IPS-20b (cell line): ENCODE data around the gene LIMS2.

Experiments
- H3K27ac ChIP-seq: one replicate; pipeline ENCODE4 v1.5.1; 2013; ENCODE audit warnings: low read length
- H3K27me3 ChIP-seq: 2 replicates; pipeline ENCODE4 v1.6.1; 2013; ENCODE audit warnings: mild to moderate bottlenecking, low read length, inconsistent platforms; ENCODE audit not compliant: insufficient read depth
- H3K36me3 ChIP-seq: 2 replicates; pipeline ENCODE4 v1.6.1; 2013; ENCODE audit warnings: low read depth, mild to moderate bottlenecking, inconsistent platforms, low read length, moderate library complexity; ENCODE audit not compliant: insufficient read depth
- H3K4me1 ChIP-seq: 2 replicates; pipeline ENCODE4 v1.6.1; 2013; ENCODE audit warnings: mild to moderate bottlenecking, control low read depth, inconsistent platforms, low read length, moderate library complexity; ENCODE audit not compliant: insufficient read depth
- H3K4me3 ChIP-seq: 2 replicates; pipeline ENCODE4 v1.5.1; 2013; ENCODE audit warnings: mild to moderate bottlenecking, low read length, inconsistent platforms
- H3K9ac ChIP-seq: 2 replicates; pipeline ENCODE4 v1.6.1; 2013; ENCODE audit warnings: low read depth, mild to moderate bottlenecking, inconsistent platforms, low read length, moderate library complexity
- H3K9me3 ChIP-seq: 2 replicates; pipeline ENCODE4 v1.6.1; 2013; ENCODE audit warnings: mild to moderate bottlenecking, low read depth, low read length, inconsistent platforms; ENCODE audit not compliant: insufficient read depth

The LIMS2 gene

DNA sequence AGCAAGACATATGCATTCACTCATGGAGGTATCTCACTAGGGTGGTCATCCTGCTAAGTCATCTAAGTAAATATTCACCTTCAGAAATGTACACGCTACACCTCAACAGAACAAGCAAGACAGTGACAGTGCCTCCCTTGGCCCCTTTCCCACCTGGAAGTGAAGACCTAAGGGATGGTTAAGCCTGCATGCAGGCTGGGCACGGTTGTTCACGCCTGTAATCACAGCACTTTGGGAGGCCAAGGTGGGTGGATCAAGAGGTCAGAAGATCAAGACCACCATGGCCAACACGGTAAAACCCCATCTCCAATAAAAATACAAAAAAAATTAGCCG is 4.4 kb downstream of the LIMS2 start:
- H3K4me1 ChIP-seq: peaks cover 2% of the 10 kb centered on the region; the same call in 1 of the 2 replicates
- no peak overlapping the region for H3K9ac ChIP-seq
- peaks cover 44% of the 10 kb centered on the region for H3K27me3 ChIP-seq
- no peaks in the 10 kb centered on the region for H3K9me3 ChIP-seq
- H3K4me3 ChIP-seq: no peak overlapping the region
- H3K36me3 ChIP-seq: no peaks in the 10 kb centered on the region
- no peak overlapping the region for H3K27ac ChIP-seq

DNA sequence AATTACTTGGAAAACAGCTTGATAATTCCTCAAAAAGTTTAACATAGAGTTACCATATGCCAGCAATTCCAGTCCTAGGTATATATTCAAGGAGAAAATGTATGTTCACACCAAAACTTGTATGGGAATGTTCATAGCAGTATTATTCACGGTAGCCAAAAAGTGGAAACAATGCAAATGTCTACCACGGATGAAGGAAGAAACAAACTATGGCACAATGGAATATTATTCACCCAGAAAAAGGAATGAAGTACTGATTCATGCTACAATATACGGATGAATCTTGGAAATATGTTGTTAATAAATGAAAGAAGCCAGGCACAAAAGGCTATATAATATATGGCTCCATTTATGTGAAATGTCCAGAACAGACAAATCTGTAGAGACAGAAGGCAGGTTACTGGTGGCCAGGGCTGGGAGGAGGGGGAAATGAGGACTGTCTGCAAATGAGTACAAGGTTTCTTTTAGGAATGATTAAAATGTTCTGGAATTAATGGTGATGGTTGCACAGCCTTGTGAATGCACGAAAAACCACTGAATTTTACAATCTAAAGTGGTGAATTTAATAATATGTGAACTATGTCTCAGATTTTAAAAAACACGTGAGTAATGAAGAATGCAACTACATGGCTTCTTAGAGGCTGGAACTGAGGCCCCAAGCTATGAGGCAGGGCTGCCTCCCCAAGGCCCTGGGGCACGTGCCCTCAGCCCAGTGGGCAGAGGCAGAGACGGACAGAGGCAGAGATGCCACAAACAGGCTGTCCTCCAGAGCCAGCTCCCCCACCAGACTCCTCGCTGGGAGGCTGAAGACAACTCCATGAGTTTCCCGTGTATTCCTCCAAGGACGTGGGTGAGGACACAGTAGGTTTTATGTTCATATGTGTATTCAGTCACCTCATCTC is 5.0 kb downstream of the LIMS2 start:
- Histone ChIP-seq H3K4me1 (no peaks in the 10 kb centered on the region; the same call in 1 of the 2 replicates), H3K9me3 (no peaks in the 10 kb centered on the region), H3K4me3 (no peak overlapping the region), H3K27me3 (peaks cover 44% of the 10 kb centered on the region), H3K36me3 (no peaks in the 10 kb centered on the region), H3K27ac (no peak overlapping the region), H3K9ac (no peak overlapping the region)

DNA sequence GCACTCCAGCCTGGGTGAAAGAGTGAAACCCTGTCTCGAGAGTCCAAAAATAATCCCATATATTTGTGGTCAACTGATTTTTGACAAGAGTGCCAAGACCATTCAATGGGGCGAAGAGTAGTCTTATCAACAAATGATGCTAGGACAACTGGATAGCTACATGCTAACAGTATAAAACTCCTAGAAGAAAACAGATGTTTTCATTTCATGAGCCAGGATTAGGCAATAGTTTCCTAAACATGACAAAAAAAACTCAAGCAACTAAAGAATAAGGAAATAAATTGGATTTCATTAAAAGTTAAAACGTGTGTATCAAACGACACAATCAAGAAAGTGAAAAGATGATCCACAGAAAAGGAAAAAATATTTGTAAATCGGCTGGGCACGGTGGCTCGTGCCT is 6.3 kb downstream of the LIMS2 start:
- Histone ChIP-seq H3K4me3 (no peak overlapping the region), H3K36me3 (no peaks in the 10 kb centered on the region), H3K27me3 (peaks cover 47% of the 10 kb centered on the region), H3K9ac (no peak overlapping the region), H3K4me1 (peaks cover 3% of the 10 kb centered on the region), H3K9me3 (no peaks in the 10 kb centered on the region), H3K27ac (no peak overlapping the region)

DNA sequence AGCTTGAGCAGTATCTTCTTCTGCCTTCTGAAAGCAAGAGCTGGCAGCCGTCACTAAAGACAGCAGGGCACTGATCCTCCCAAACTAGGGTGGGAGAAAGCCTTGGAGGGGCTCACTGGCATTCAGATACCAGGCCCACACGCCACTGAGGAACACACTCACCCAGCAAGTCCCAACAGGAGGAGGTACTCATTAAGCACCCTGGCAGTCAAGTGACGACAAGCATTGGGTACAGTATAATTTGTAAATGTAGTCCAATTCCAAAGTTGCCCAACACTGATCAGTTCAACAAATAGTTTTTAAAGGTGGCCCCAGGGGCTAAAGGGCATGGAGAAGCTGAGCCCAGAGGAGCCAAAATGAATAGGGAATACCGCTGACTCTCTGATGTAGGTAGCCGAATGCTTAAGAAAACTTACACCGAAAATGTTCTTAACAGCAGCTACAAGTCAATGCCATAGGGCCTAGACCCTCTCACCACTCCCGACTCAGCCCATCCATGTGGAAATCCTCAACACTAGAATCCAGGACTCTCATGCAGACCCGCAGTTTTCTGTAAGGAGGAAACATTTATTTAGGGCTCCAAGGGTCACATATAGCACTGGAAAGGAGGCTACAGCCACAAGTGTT is 9.9 kb downstream of the LIMS2 start:
- peaks cover 43% of the 10 kb centered on the region for H3K27me3 ChIP-seq
- H3K4me3 ChIP-seq: no peak overlapping the region
- H3K9me3 ChIP-seq: no peaks in the 10 kb centered on the region
- no peak overlapping the region for H3K27ac ChIP-seq
- H3K36me3 ChIP-seq: no peaks in the 10 kb centered on the region
- H3K4me1 ChIP-seq: peaks cover 3% of the 10 kb centered on the region
- H3K9ac ChIP-seq: no peak overlapping the region

DNA sequence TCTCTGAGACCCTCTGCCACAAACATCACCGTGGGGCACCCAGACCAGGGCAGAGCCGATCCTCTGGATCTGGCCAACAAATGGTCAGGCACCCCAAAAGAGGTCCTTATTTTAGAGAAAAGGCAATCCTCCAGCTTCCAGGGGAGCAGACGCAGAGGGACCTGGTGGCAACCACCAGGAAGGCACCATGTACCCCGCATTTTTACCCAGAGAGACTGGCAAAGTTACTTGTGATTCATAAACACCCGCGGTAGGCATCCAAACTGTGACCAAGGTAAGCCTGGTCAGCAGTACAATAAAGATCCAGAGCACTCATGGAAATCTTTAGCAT is 10.5 kb downstream of the LIMS2 start:
- Histone ChIP-seq H3K4me3 (peak overlapping the region; percentile 62; the same call in 1 of the 2 replicates), H3K36me3 (no peaks in the 10 kb centered on the region), H3K9me3 (no peaks in the 10 kb centered on the region), H3K27ac (no peak overlapping the region), H3K4me1 (peaks cover 3% of the 10 kb centered on the region), H3K9ac (no peak overlapping the region), H3K27me3 (peaks cover 43% of the 10 kb centered on the region)

DNA sequence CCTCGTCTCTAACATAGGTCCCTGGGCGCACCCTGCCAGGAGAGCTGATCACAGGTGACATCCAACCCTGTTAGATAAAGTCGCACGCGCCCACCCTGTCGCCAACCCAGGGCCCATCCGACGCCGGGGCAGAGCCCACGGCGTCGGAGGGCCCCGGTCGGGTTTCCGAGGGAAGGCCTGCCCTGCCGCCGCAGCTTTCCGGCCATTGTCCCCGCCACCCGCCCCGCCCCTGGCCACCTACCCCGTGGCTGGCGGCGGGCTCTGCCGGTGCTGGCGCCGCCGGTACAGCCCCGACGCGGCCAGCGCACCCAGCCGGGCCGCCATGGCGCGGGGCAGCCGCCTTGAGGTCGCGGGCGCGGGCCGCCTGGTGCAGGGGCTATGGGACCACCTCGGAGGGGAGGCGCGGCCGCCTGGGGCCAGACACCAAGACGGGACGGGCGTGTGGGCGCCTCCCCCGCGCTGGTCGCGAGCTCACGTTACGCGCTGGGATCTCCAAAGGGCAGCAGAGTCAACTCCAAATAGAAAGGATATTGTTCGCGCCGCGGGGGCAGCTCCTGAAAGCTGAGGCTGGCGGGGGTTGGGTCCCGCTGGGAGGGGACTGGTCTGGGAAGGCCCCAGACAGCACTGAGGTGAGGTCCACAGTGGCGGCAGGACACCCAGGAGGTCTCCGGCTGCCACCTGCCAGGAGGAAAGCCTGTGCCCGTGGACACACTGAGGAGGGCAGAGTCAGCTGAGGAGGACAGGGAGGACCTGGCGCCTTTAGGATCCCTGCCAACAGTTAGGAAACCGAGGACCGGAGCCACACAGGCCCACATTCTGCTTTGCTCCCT is 11.1 kb downstream of the LIMS2 start:
- Histone ChIP-seq H3K9me3 (no peaks in the 10 kb centered on the region), H3K4me1 (peaks cover 3% of the 10 kb centered on the region), H3K27me3 (peaks cover 43% of the 10 kb centered on the region), H3K27ac (no peak overlapping the region), H3K36me3 (no peaks in the 10 kb centered on the region), H3K4me3 (peak overlapping the region; percentile 62; the same call in 1 of the 2 replicates), H3K9ac (no peak overlapping the region)

DNA sequence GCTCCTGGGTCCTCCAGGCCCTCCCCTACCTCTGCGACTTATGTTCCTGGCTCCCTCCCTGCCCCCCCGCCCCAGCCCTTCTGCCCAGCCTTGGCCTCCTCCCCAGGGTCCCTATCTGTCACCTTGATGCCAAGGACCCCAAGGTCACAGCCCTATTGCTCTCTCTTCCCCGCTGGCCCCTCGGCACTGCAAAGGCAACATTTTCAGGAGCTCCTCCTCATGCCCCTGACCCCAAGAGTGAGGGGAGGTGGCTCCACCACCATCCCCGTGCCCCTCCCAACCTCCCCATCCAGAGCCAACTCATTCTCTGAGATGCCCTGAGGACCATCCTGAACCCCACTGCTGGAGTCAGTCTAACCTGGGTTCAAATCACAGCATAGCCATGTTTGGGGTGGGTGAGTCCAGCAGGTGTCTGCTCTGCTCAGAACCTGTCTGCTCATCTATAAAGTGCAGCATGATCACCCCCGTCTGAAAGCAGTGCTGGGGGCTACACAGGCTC is 11.7 kb downstream of the LIMS2 start:
- H3K9ac ChIP-seq: no peak overlapping the region
- H3K27me3 ChIP-seq: peaks cover 43% of the 10 kb centered on the region
- H3K36me3 ChIP-seq: no peaks in the 10 kb centered on the region
- peak overlapping the region; percentile 15; the same call in 1 of the 2 replicates for H3K4me3 ChIP-seq
- peaks cover 3% of the 10 kb centered on the region for H3K4me1 ChIP-seq
- no peak overlapping the region for H3K27ac ChIP-seq
- no peaks in the 10 kb centered on the region for H3K9me3 ChIP-seq

DNA sequence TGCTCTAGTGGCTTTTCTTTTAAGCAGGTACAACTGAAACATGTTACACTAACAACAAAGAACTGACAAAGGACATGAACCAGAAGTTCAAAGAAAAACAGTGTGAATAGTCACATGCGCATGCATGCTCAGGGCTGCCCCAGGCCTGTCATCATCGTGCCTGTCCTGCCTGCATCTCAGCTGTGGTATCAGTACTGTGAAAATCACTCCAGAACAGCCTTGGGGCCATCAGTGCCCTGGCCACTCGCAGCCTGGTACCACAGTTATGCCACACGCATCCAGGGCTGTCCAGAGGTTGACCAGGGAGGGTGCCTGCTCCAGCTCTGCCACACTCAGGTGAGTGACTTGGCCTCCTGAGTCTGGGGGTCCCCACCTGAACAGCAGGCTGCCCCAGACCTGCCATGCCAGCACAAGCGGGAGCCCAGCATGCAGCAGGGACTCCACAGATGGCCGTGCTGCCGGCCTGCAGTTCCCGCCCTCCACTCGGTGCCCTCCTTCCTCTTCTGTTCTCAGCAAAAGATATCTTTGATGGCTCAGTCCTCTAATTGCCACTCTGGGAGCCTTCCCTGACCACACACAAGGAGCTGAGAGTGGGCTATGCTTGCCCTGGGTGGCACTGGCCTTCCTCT is 12.3 kb downstream of the LIMS2 start:
- Histone ChIP-seq H3K27ac (no peak overlapping the region), H3K36me3 (no peaks in the 10 kb centered on the region), H3K9me3 (no peaks in the 10 kb centered on the region), H3K27me3 (peaks cover 43% of the 10 kb centered on the region), H3K9ac (no peak overlapping the region), H3K4me1 (peaks cover 3% of the 10 kb centered on the region), H3K4me3 (no peak overlapping the region)

DNA sequence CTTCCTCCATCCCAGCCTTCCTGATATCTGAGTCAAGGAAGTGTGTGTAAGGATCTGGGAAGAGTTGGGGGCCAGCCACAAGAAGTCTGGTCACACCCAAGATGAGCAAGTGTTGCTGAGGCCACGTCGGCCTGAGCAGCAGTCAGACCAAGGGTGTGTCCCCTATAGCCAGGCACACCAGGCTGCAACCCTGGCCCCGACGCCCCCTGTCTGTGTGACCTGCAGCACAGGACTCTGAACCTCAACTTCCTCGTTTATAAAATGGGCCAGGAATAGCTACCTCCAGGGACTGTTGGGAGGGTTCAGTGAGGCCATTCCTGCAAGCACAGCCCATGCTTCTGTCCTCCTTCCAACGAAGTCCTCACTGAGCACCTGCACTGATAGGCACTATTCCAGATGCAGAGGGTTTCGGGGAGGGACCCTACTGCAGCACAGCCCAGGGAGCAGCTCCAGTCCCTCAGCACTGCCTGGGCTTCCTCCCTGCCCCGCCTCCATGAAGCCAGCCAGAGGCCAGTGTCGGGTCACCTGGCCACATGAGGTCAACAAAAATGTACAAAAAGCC is 13.3 kb downstream of the LIMS2 start:
- no peak overlapping the region for H3K9ac ChIP-seq
- H3K4me1 ChIP-seq: peaks cover 3% of the 10 kb centered on the region
- H3K36me3 ChIP-seq: no peaks in the 10 kb centered on the region
- H3K27me3 ChIP-seq: peaks cover 43% of the 10 kb centered on the region
- H3K9me3 ChIP-seq: no peaks in the 10 kb centered on the region
- no peak overlapping the region for H3K27ac ChIP-seq
- no peak overlapping the region for H3K4me3 ChIP-seq

DNA sequence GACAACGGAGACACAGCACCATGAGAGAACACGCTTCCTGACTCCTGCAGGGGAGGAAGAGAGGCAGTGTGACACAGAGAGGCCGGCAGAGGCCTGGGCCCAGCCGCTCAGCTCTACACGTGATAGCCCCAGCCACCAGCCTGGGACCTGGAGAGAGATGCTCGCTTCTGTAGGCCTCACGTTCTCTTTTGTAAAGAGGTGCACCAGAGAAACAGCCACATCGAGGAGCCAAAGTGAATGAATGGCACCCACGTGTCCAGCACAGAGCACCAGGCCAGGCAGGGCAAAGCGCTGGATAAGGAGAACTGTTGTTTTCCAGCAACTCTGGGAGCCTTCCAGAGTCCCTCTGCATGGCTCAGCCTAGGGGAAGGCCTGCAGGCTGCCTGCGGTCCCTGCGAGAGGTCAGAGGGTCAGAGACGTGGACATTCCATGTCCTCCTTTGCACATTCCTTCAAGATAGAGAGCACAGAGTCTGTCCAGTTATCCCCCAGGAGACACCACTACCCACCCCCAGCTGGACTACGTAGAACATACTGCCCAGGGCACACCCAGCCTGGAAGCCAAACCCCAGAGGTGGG is 14.2 kb downstream of the LIMS2 start:
- no peak overlapping the region for H3K9ac ChIP-seq
- no peak overlapping the region for H3K27ac ChIP-seq
- H3K9me3 ChIP-seq: no peaks in the 10 kb centered on the region
- H3K27me3 ChIP-seq: peaks cover 35% of the 10 kb centered on the region
- H3K36me3 ChIP-seq: no peaks in the 10 kb centered on the region
- no peak overlapping the region for H3K4me3 ChIP-seq
- H3K4me1 ChIP-seq: peaks cover 3% of the 10 kb centered on the region

DNA sequence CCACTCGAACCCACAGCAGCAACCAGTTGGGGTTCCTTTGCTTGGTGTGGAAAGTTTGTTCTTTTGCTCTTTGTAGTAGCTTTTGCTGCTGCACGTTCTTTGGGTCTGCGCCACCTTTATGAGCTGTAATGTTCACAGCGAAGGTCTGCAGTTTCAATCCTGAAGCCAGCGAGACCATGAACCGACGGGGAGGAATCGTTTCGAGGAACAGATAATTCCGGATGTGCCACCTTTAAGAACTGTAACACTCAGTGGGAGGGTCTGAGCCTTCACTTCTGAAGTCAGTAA is 15.1 kb downstream of the LIMS2 start:
- peaks cover 26% of the 10 kb centered on the region for H3K27me3 ChIP-seq
- no peak overlapping the region for H3K4me3 ChIP-seq
- H3K36me3 ChIP-seq: no peaks in the 10 kb centered on the region
- no peak overlapping the region for H3K9ac ChIP-seq
- peaks cover 8% of the 10 kb centered on the region for H3K4me1 ChIP-seq
- H3K27ac ChIP-seq: no peak overlapping the region
- no peaks in the 10 kb centered on the region for H3K9me3 ChIP-seq
